ENCODE data around the gene SLCO3A1.

- no peak for TF ChIP-seq CTCF (IDR thresholded peaks at IDR 0.05; ENCODE audit: borderline replicate concordance, extremely low read depth, low read length, poor library complexity, severe bottlenecking)
- TF ChIP-seq EZH2 (IDR thresholded peaks at IDR 0.05; ENCODE audit: borderline replicate concordance, low read depth, low read length, severe bottlenecking): no peak
Observed at GRCh38 chr15:91975241-91975978, 121.9 kb downstream of the SLCO3A1 start.
